Measurements from ENCODE around the gene PGA5.
"Not testable (repeated sequence)": the region's sequence is repeated elsewhere in the genome, so short reads cannot be mapped to it uniquely, and the experiment has no call there.

Gene PGA5

GRCh38 chr11:61201476-61201875 is 39.5 kb upstream of the PGA5 start:
- Histone ChIP-seq H3K9ac (ENCODE audit: low read length) (no peak overlapping the region), H3F3A (ENCODE audit: insufficient read depth) (no peaks in the 10 kb centered on the region), H3K4me2 (ENCODE audit: low read depth, low read length, poor library complexity, severe bottlenecking) (no peak overlapping the region), H3K27me3 (ENCODE audit: low read length) (no peaks in the 10 kb centered on the region), H3K9me3 (ENCODE audit: insufficient read depth, low read length) (no peaks in the 10 kb centered on the region), H3K36me3 (ENCODE audit: low read length) (no peaks in the 10 kb centered on the region), H2AFZ (ENCODE audit: low read depth, low read length, severe bottlenecking) (no peak overlapping the region), H3K4me3 (ENCODE audit: insufficient read depth, low read length, poor library complexity, severe bottlenecking) (no peak overlapping the region), H3K9me2 (replicated peaks; ENCODE audit: insufficient read depth, low read length) (no peaks in the 10 kb centered on the region), H4K20me1 (ENCODE audit: low read depth, low read length) (no peaks in the 10 kb centered on the region), H3K27ac (ENCODE audit: low read depth, low read length) (no peak overlapping the region), H3K79me2 (ENCODE audit: insufficient read depth, low read length) (no peaks in the 10 kb centered on the region)
- no peak for TF ChIP-seq EZH2phosphoT487 (conservative IDR thresholded peaks at IDR 0.05; ENCODE audit: low read length)
- no peak for TF ChIP-seq CTCF (IDR thresholded peaks at IDR 0.05; ENCODE audit: insufficient read depth, low read length, poor library complexity, severe bottlenecking)

GRCh38 chr11:61202950-61203746 is 37.8 kb upstream of the PGA5 start, which contains the start of gene PGA3:
Gene PGA3 (plus strand): TSS chr11:61203515. CDS start chr11:61203565, 50 bp downstream.
- H3K4me3 ChIP-seq (ENCODE audit: insufficient read depth, low read length, poor library complexity, severe bottlenecking); H3K27me3 ChIP-seq (ENCODE audit: low read length); H3K79me2 ChIP-seq (ENCODE audit: insufficient read depth, low read length); H3K36me3 ChIP-seq (ENCODE audit: low read length); H3K9me2 ChIP-seq (replicated peaks; ENCODE audit: insufficient read depth, low read length); H3K27ac ChIP-seq (ENCODE audit: low read depth, low read length); H3K4me2 ChIP-seq (ENCODE audit: low read depth, low read length, poor library complexity, severe bottlenecking); H2AFZ ChIP-seq (ENCODE audit: low read depth, low read length, severe bottlenecking); H3K9ac ChIP-seq (ENCODE audit: low read length); H4K20me1 ChIP-seq (ENCODE audit: low read depth, low read length); H3K9me3 ChIP-seq (ENCODE audit: insufficient read depth, low read length); H3F3A ChIP-seq (ENCODE audit: insufficient read depth): not testable (repeated sequence)

- not testable (repeated sequence) for H3K9me3 ChIP-seq (ENCODE audit: insufficient read depth, low read length); H3K9ac ChIP-seq (ENCODE audit: low read length); H3K4me2 ChIP-seq (ENCODE audit: low read depth, low read length, poor library complexity, severe bottlenecking); H2AFZ ChIP-seq (ENCODE audit: low read depth, low read length, severe bottlenecking); H3K9me2 ChIP-seq (replicated peaks; ENCODE audit: insufficient read depth, low read length); H3F3A ChIP-seq (ENCODE audit: insufficient read depth); H3K27ac ChIP-seq (ENCODE audit: low read depth, low read length); H3K27me3 ChIP-seq (ENCODE audit: low read length); H3K4me3 ChIP-seq (ENCODE audit: insufficient read depth, low read length, poor library complexity, severe bottlenecking); H3K79me2 ChIP-seq (ENCODE audit: insufficient read depth, low read length); H4K20me1 ChIP-seq (ENCODE audit: low read depth, low read length); H3K36me3 ChIP-seq (ENCODE audit: low read length)
Measured at GRCh38 chr11:61203873-61204272, 37.1 kb upstream of the PGA5 start.

- not testable (repeated sequence) for H3K9me2 ChIP-seq (replicated peaks; ENCODE audit: insufficient read depth, low read length); H4K20me1 ChIP-seq (ENCODE audit: low read depth, low read length); H3K27me3 ChIP-seq (ENCODE audit: low read length); H2AFZ ChIP-seq (ENCODE audit: low read depth, low read length, severe bottlenecking); H3K9ac ChIP-seq (ENCODE audit: low read length); H3F3A ChIP-seq (ENCODE audit: insufficient read depth); H3K4me3 ChIP-seq (ENCODE audit: insufficient read depth, low read length, poor library complexity, severe bottlenecking); H3K79me2 ChIP-seq (ENCODE audit: insufficient read depth, low read length); H3K4me2 ChIP-seq (ENCODE audit: low read depth, low read length, poor library complexity, severe bottlenecking); H3K9me3 ChIP-seq (ENCODE audit: insufficient read depth, low read length); H3K27ac ChIP-seq (ENCODE audit: low read depth, low read length); H3K36me3 ChIP-seq (ENCODE audit: low read length)
Measured at GRCh38 chr11:61204502-61205059, 36.4 kb upstream of the PGA5 start.

- H3K27me3 ChIP-seq (ENCODE audit: low read length); H3K4me3 ChIP-seq (ENCODE audit: insufficient read depth, low read length, poor library complexity, severe bottlenecking); H3K9ac ChIP-seq (ENCODE audit: low read length); H3K9me2 ChIP-seq (replicated peaks; ENCODE audit: insufficient read depth, low read length); H4K20me1 ChIP-seq (ENCODE audit: low read depth, low read length); H3K4me2 ChIP-seq (ENCODE audit: low read depth, low read length, poor library complexity, severe bottlenecking); H3K79me2 ChIP-seq (ENCODE audit: insufficient read depth, low read length); H3K9me3 ChIP-seq (ENCODE audit: insufficient read depth, low read length); H3K27ac ChIP-seq (ENCODE audit: low read depth, low read length); H2AFZ ChIP-seq (ENCODE audit: low read depth, low read length, severe bottlenecking); H3K36me3 ChIP-seq (ENCODE audit: low read length); H3F3A ChIP-seq (ENCODE audit: insufficient read depth): not testable (repeated sequence)
Measured at GRCh38 chr11:61207636-61208310, 33.2 kb upstream of the PGA5 start.

- not testable (repeated sequence) for H3K27ac ChIP-seq (ENCODE audit: low read depth, low read length); H3K36me3 ChIP-seq (ENCODE audit: low read length); H3K9me3 ChIP-seq (ENCODE audit: insufficient read depth, low read length); H3K9ac ChIP-seq (ENCODE audit: low read length); H3K4me3 ChIP-seq (ENCODE audit: insufficient read depth, low read length, poor library complexity, severe bottlenecking); H3F3A ChIP-seq (ENCODE audit: insufficient read depth); H3K27me3 ChIP-seq (ENCODE audit: low read length); H4K20me1 ChIP-seq (ENCODE audit: low read depth, low read length); H3K4me2 ChIP-seq (ENCODE audit: low read depth, low read length, poor library complexity, severe bottlenecking); H3K79me2 ChIP-seq (ENCODE audit: insufficient read depth, low read length); H3K9me2 ChIP-seq (replicated peaks; ENCODE audit: insufficient read depth, low read length); H2AFZ ChIP-seq (ENCODE audit: low read depth, low read length, severe bottlenecking)
Measured at GRCh38 chr11:61210629-61211028, 30.3 kb upstream of the PGA5 start.

GRCh38 chr11:61211327-61211952 is 29.5 kb upstream of the PGA5 start:
- not testable (repeated sequence) for H3K27me3 ChIP-seq (ENCODE audit: low read length); H3K9me2 ChIP-seq (replicated peaks; ENCODE audit: insufficient read depth, low read length); H3K4me2 ChIP-seq (ENCODE audit: low read depth, low read length, poor library complexity, severe bottlenecking); H3K27ac ChIP-seq (ENCODE audit: low read depth, low read length); H3K36me3 ChIP-seq (ENCODE audit: low read length); H3K79me2 ChIP-seq (ENCODE audit: insufficient read depth, low read length); H3K9ac ChIP-seq (ENCODE audit: low read length); H3K4me3 ChIP-seq (ENCODE audit: insufficient read depth, low read length, poor library complexity, severe bottlenecking); H3F3A ChIP-seq (ENCODE audit: insufficient read depth); H3K9me3 ChIP-seq (ENCODE audit: insufficient read depth, low read length); H4K20me1 ChIP-seq (ENCODE audit: low read depth, low read length); H2AFZ ChIP-seq (ENCODE audit: low read depth, low read length, severe bottlenecking)

Measured in SU-DHL-6 (cell line).